Measurements from ENCODE around the gene AOC2.

GRCh38 chr17:42796066-42796758 is 48.2 kb upstream of the AOC2 start:
- no peak for TF ChIP-seq POLR2A (IDR thresholded peaks at IDR 0.05; ENCODE audit: low read length)
- no peak for TF ChIP-seq GATA1 (IDR thresholded peaks at IDR 0.05; ENCODE audit: low read depth, low read length)

All from erythroblast (primary cell).